Anterior cingulate cortex (tissue), 58 donors: Measurements from ENCODE around the gene TMEM245.
A peak's percentile ranks its signal among the peaks of the same experiment; 100 is the strongest.
"Not testable (repeated sequence)": the region's sequence is repeated elsewhere in the genome, so short reads cannot be mapped to it uniquely, and the experiment has no call there.

Source experiments
- DNase-seq, 58 donors: peaks; one replicate each; lab custom pipeline; 2025; lab: John Stamatoyannopoulos, UW

The TMEM245 gene

DNA sequence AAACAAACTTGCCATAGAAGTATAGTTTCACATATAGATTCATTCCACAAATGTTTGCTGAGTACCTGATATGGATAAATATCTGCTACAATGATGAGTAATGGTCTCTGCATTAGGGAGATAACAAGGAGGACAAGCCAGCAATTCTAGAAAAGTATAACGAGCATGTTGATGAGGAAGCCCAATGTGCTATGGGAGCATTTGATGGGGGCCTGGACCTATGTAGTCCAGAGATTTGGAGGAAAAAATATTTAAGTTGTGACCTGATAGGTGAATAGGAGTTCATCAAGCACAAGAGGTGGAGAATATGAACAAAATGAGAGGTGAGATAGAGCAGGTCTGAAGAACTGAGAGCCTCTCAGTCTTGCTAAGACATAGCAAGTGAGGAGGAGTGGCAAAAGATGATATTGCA is 14.4 kb upstream of the TMEM245 start:
- DNase-seq: no peak

GRCh38 chr9:109133533-109133932 is 13.8 kb upstream of the TMEM245 start:
- DNase-seq: no peak

- no peak for DNase-seq
These were observed 12.8 kb upstream of the TMEM245 start for GRCh38 chr9:109132567-109133021.

GRCh38 chr9:109129470-109130197 is 9.9 kb upstream of the TMEM245 start:
- DNase-seq: no peak

DNA sequence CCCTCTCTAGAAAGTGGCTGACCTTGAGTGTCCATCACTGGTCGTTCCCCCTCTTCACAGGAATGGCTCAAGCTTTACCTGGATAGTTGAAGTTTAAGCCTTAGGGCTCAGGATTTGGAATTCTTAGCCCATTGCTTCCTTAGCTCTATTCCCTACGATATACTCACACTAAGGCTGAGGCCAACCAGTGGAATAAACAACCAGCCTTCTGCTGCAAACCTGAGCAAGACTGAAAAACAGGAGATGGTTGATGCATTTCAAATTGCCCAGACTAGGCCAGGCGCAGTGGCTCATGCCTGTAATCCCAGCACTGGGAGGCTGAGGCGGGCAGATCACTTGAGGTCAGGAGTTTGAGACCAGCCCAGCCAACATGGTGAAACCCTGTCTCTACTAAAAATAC is 6.9 kb upstream of the TMEM245 start:
- not testable (repeated sequence) for DNase-seq

GRCh38 chr9:109124121-109124520 is 4.4 kb upstream of the TMEM245 start:
- DNase-seq: no peak

- no peak for DNase-seq
These were observed 3.2 kb upstream of the TMEM245 start for GRCh38 chr9:109122726-109123621.

DNA sequence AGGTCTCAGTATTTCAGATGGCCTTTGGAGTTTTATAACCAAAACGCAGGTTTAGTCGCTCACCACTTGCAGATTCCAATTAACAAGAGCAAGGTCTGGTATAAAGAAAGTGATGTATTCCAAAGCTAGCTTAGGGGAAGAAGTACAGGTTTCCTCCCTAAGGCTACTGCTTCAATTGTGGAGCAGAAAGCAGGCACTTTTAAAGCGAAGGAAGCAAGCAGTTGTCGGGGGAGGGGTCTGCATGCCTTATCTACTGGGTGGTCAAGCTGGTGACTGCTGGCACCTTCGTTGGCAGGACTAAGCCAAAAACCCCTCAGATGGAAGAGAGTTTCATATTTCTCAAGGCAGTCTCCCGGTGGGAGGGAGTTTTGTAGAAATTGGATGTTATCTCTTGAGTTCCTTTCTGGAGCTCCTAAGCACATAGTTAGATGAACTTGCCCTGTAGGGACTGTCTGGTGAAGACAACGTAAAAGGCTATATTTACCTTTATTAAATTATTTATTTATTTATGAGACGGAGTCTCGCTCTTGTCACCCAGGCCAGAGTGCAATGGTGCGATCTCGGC is 1.6 kb upstream of the TMEM245 start:
- no peak for DNase-seq

- no peak for DNase-seq
These were observed 550 bp upstream of the TMEM245 start for GRCh38 chr9:109120204-109120789.

DNA sequence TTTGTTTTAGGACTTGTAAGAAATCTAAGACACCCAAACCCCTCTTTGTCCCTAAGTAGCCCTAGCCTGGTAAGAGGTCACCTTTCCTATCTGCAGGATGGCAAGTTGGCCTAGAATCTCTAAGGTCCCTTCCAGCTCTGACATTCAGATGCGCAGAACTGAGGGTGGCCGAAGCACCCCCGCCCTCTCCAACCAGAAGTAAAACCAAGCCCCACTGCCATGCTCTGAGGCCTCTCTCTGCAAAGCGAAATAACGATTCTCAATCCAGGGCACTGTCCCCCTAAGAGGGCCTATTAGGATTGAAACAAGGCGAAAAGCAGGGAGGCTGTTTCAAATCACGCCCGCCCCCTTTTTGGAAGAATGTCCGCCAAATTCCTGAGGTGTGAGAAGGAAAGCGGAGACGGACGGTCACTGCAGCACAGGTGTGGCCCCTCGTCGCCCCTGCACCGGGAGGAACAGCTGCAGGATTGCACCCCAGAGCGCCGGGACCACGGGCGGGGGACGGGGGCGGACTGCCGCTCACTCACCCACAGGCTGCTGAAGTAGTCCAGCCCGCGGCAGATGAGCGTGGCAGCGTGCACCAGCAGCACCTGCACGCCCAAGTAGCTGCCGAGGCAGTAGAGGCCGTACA is 824 bp downstream of the TMEM245 start:
- DNase-seq: peak in 13 of 58 donors; percentile 29 to 72 (median 46)

DNA sequence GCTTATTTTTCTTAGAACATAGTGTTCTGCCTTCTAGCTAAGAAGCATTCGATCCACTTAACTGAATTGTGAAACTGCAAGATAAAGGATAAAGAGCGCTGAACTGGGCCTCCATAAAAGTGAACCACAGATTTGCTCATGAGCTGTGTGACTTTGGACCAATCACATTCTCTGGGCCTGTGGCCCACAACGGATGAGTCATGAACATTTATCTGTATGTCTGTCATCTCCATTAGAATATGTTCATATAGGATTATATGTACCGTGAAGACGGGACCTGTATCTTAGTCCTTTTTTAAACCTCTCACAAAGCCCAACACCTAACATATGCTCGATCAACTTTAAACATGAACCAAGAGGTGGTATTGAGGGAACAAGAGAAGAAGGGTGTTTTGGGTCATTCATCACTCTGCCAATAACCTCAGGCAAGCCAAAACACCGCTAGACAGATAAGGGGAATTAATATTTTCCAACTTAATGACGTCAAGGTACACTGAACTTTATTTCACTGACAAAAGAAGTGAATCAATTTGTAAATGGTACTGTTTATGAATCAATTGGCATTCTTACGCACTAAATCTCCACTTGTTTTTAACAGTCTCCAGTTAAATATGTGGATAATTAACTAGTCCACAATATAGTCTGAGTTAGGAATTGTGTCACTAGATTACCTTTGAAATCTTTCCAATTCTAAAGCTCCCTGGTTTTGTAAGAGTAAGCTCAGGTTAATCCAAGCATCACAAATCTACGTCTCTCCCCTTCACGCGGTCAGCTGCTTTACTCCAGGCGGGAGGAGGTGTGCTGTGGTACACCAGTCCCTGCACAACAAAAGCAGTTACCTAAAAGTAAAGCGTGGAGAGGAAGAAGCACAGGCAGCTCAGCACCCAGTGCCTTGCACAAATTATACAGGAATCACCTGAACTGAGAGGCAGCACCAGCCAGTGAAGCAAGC is 1.6 kb downstream of the TMEM245 start:
- DNase-seq: peak in 4 of 58 donors; percentile 10 to 32 (median 20)

DNA sequence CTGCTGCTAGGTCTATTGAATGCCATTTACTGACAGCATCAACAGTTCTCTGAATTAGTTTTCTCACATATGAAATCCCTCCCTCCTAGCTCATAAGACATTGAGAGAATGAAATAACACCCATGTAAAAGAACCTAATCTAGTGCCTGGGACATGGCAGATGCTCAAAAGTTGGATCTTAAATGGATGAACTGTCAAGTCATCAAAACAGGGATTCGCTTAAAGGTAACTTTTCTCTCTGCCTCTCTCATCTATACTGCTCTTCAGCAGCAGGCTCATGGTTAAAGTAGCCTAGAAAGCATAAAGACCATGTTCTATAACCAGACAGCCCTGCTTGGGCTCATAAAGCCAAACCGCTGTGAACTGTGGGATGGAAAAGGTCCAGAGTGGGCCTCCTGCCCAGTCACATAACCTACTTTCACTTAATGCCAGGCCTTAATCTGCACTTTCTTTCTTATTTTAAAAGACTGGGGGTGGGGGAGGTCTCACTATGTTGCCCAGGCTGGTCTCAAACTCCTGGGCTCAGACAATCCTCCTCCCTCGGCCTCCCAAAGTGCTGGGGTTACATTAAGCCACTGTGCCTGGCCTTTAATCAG is 3.7 kb downstream of the TMEM245 start:
- DNase-seq: peak in 24 of 58 donors; percentile 1 to 56 (median 14)

DNA sequence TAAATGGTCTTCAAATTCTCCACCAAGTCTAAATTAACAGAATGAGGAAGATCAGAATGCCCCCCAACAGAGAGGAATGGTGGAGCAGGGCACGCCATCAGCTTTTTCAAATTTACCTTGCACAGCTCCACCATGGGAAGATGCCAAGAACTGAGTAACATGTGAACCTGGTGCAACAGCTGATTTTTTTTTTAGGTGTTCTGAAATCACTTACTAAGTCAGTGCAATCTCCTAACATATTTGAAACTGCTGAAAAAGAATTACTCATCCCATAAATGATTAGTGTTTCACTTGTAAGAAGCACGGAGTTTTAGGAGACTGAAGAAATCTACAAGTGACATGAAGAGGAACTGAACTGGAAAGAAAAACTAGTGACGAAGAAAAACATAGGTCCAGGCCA is 5.1 kb downstream of the TMEM245 start:
- DNase-seq: no peak

- DNase-seq: no peak
These were observed 5.7 kb downstream of the TMEM245 start for GRCh38 chr9:109113892-109114609.

DNA sequence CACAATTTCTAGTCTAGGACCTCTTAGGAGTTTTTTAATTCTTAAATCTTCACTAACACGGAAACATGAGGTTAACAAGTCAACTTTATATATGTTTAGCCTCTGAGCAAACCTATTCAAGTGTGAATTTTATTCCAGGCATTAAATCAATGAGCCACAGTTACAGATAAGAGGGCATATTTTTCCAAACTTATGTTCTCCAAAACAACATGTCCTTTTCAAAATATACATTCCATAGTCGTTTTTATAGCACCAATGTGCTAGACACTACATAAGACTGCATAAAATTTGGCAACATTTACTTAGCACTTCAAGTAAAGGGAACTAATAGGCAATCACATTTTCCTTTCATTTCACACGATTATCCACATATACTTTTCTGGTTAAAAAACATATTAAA is 6.5 kb downstream of the TMEM245 start:
- no peak for DNase-seq

- no peak for DNase-seq
These were observed 9.3 kb downstream of the TMEM245 start for GRCh38 chr9:109110329-109111021.

DNA sequence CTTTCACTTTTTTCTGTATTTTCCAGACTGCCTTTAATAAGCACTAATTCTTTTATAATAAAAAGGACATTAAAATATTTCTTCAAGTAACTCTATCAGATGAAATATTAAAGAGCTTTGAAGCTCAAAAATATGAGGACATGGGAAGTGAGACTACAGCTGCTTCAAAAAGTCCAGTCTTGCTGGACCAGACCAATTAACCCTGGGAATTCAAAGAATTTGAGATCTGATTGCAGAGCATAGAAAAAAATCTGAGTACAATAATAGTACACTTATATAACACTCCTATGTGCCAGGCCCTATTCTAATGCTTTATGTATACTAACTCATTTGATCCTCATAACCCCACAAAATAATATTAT is 9.8 kb downstream of the TMEM245 start:
- no peak for DNase-seq

DNA sequence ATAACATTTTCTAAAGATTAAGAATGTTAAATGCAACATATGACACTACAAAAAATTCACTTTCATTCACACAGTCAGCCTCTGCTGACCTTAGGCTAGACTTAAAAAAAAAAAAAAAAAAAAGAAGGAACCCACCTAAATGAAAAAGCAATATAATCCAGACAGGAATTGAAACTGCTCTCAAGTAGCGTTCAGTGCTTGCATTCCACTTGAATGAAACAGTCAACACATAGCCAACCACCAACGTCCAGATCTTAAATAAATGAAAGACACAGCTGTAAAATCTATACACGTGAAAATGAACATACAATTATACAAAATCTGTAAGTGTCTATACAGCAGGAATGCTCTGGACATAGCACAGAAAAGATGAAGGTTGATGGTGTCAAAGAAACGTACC is 11.4 kb downstream of the TMEM245 start:
- DNase-seq: no peak
